ENCODE results near the gene PSD2. TPM values are rescaled to one million over a fixed set of nuclear protein-coding genes. Genes with fewer than 3 reads are reported as not detected.

PSD2 gene
- total and polyA plus RNA-seq, 2 of the 13 experiments (the other 11 are each of a cell fraction or from before 2014, with no cell fraction given) = 0.07 TPM; not detected in 1

- TF ChIP-seq RERE (CRISPR knock-in tag; IDR thresholded peaks at IDR 0.05; ENCODE audit: low read depth) (no peak), ZBTB8A (CRISPR knock-in tag; IDR thresholded peaks at IDR 0.05; ENCODE audit: borderline replicate concordance, low read depth) (no peak), RFXAP (CRISPR knock-in tag; IDR thresholded peaks at IDR 0.05; ENCODE audit: borderline replicate concordance) (no peak), FOXK1 (CRISPR knock-in tag; IDR thresholded peaks at IDR 0.05; ENCODE audit: borderline replicate concordance, low read depth) (no peak), ZNF776 (CRISPR knock-in tag; IDR thresholded peaks at IDR 0.05) (no peak), ZNF547 (CRISPR knock-in tag; IDR thresholded peaks at IDR 0.05) (0 out of 2 replicates have a peak, but pooled peaks have one; percentile 6), NR2C2 (CRISPR knock-in tag; IDR thresholded peaks at IDR 0.05; ENCODE audit: borderline replicate concordance) (no peak), ZNF772 (CRISPR knock-in tag; IDR thresholded peaks at IDR 0.05) (no peak), RAD21 (CRISPR knock-in tag; IDR thresholded peaks at IDR 0.05) (no peak), ZNF20 (CRISPR knock-in tag; IDR thresholded peaks at IDR 0.05) (no peak), SALL2 (CRISPR knock-in tag; IDR thresholded peaks at IDR 0.05) (no peak)
- TF ChIP-seq, protein P1, sequence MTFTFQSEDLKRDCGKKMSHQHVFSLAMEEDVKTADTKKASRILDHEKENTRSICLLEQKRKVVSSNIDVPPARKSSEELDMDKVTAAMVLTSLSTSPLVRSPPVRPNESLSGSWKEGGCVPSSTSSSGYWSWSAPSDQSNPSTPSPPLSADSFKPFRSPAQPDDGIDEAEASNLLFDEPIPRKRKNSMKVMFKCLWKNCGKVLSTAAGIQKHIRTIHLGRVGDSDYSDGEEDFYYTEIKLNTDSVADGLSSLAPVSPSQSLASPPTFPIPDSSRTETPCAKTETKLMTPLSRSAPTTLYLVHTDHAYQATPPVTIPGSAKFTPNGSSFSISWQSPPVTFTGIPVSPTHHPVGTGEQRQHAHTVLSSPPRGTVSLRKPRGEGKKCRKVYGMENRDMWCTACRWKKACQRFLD (CRISPR knock-in tag; IDR thresholded peaks at IDR 0.05; ENCODE audit: borderline replicate concordance) = no peak
- TF ChIP-seq, protein P2, sequence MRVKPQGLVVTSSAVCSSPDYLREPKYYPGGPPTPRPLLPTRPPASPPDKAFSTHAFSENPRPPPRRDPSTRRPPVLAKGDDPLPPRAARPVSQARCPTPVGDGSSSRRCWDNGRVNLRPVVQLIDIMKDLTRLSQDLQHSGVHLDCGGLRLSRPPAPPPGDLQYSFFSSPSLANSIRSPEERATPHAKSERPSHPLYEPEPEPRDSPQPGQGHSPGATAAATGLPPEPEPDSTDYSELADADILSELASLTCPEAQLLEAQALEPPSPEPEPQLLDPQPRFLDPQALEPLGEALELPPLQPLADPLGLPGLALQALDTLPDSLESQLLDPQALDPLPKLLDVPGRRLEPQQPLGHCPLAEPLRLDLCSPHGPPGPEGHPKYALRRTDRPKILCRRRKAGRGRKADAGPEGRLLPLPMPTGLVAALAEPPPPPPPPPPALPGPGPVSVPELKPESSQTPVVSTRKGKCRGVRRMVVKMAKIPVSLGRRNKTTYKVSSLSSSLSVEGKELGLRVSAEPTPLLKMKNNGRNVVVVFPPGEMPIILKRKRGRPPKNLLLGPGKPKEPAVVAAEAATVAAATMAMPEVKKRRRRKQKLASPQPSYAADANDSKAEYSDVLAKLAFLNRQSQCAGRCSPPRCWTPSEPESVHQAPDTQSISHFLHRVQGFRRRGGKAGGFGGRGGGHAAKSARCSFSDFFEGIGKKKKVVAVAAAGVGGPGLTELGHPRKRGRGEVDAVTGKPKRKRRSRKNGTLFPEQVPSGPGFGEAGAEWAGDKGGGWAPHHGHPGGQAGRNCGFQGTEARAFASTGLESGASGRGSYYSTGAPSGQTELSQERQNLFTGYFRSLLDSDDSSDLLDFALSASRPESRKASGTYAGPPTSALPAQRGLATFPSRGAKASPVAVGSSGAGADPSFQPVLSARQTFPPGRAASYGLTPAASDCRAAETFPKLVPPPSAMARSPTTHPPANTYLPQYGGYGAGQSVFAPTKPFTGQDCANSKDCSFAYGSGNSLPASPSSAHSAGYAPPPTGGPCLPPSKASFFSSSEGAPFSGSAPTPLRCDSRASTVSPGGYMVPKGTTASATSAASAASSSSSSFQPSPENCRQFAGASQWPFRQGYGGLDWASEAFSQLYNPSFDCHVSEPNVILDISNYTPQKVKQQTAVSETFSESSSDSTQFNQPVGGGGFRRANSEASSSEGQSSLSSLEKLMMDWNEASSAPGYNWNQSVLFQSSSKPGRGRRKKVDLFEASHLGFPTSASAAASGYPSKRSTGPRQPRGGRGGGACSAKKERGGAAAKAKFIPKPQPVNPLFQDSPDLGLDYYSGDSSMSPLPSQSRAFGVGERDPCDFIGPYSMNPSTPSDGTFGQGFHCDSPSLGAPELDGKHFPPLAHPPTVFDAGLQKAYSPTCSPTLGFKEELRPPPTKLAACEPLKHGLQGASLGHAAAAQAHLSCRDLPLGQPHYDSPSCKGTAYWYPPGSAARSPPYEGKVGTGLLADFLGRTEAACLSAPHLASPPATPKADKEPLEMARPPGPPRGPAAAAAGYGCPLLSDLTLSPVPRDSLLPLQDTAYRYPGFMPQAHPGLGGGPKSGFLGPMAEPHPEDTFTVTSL (CRISPR knock-in tag; IDR thresholded peaks at IDR 0.05; ENCODE audit: borderline replicate concordance) = no peak
- TF ChIP-seq, protein P3, sequence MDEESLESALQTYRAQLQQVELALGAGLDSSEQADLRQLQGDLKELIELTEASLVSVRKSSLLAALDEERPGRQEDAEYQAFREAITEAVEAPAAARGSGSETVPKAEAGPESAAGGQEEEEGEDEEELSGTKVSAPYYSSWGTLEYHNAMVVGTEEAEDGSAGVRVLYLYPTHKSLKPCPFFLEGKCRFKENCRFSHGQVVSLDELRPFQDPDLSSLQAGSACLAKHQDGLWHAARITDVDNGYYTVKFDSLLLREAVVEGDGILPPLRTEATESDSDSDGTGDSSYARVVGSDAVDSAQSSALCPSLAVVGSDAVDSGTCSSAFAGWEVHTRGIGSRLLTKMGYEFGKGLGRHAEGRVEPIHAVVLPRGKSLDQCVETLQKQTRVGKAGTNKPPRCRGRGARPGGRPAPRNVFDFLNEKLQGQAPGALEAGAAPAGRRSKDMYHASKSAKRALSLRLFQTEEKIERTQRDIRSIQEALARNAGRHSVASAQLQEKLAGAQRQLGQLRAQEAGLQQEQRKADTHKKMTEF (CRISPR knock-in tag; IDR thresholded peaks at IDR 0.05) = 0 out of 2 replicates have a peak, but pooled peaks have one; percentile 48
- TF ChIP-seq, protein P4, sequence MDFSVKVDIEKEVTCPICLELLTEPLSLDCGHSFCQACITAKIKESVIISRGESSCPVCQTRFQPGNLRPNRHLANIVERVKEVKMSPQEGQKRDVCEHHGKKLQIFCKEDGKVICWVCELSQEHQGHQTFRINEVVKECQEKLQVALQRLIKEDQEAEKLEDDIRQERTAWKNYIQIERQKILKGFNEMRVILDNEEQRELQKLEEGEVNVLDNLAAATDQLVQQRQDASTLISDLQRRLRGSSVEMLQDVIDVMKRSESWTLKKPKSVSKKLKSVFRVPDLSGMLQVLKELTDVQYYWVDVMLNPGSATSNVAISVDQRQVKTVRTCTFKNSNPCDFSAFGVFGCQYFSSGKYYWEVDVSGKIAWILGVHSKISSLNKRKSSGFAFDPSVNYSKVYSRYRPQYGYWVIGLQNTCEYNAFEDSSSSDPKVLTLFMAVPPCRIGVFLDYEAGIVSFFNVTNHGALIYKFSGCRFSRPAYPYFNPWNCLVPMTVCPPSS (IDR thresholded peaks at IDR 0.05) = no peak
Observed at GRCh38 chr5:139767960-139768359, 27.6 kb upstream of the PSD2 start (continued).

Data from HepG2 (cell line).